ENCODE results near the gene STARD3. TPM values are rescaled to one million over a fixed set of nuclear protein-coding genes. Genes with fewer than 3 reads are reported as not detected.

STARD3 gene
- total RNA-seq, 1 donor from 2014 or later, result 76.6 TPM

GRCh38 chr17:39684369-39685192 is 47.6 kb downstream of the STARD3 start:
- DNase-seq (no peak), ATAC-seq (peak in 1 of 2 donors; percentile 20)
- Histone ChIP-seq H3K4me3 (no peak overlapping the region), H3K9me3 (no peaks in the 10 kb centered on the region), H3K27ac (no peak overlapping the region), H3K4me1 (peaks cover 25% of the 10 kb centered on the region), H3K27me3 (ENCODE audit: low read depth) (no peaks in the 10 kb centered on the region), H3K36me3 (peaks cover 20% of the 10 kb centered on the region)
- intact Hi-C loops (cut with DNase I), result no loop called here
- TF ChIP-seq CTCF (IDR thresholded peaks at IDR 0.05), result no peak

- no peak for DNase-seq
- Histone ChIP-seq H3K27ac (peak overlapping the region; percentile 88), H3K27me3 (ENCODE audit: low read depth) (no peaks in the 10 kb centered on the region), H3K4me3 (peak overlapping the region; percentile 71), H3K4me1 (peaks cover 15% of the 10 kb centered on the region), H3K9me3 (no peaks in the 10 kb centered on the region), H3K36me3 (peaks cover 14% of the 10 kb centered on the region)
- ATAC-seq, result no peak
- TF ChIP-seq CTCF (IDR thresholded peaks at IDR 0.05), result no peak
- intact Hi-C loops (cut with DNase I), result no loop called here
These were observed 50.2 kb downstream of the STARD3 start for GRCh38 chr17:39687101-39687545.

- DNase-seq, result peak; percentile 91
- Histone ChIP-seq H3K4me1 (peaks cover 15% of the 10 kb centered on the region), H3K27me3 (ENCODE audit: low read depth) (no peaks in the 10 kb centered on the region), H3K9me3 (no peaks in the 10 kb centered on the region), H3K27ac (peak within 1 kb of the TSS; percentile 88), H3K36me3 (peaks cover 14% of the 10 kb centered on the region), H3K4me3 (peak within 1 kb of the TSS; percentile 71)
- TF ChIP-seq CTCF (IDR thresholded peaks at IDR 0.05), result peak; percentile 6
- intact Hi-C loops (cut with DNase I), result no loop called here
- ATAC-seq, result peak; percentile 93 to 97
These were observed 50.9 kb downstream of the STARD3 start, which contains the start of gene PGAP3 for GRCh38 chr17:39687546-39688474. Gene PGAP3, minus strand, starts transcription at chr17:39688057. Its CDS starts 43 bp downstream, at chr17:39688014.

GRCh38 chr17:39688475-39688835 is 51.5 kb downstream of the STARD3 start:
- TF ChIP-seq CTCF (IDR thresholded peaks at IDR 0.05), result no peak
- intact Hi-C loops (cut with DNase I), result no loop called here
- H3K4me3 ChIP-seq, result peak overlapping the region; percentile 71
- H3K4me1 ChIP-seq, result peaks cover 15% of the 10 kb centered on the region
- ATAC-seq (no peak), DNase-seq (no peak)
- peak overlapping the region; percentile 88 for H3K27ac ChIP-seq
- no peaks in the 10 kb centered on the region for H3K9me3 ChIP-seq
- H3K36me3 ChIP-seq, result peaks cover 9% of the 10 kb centered on the region
- H3K27me3 ChIP-seq (ENCODE audit: low read depth), result no peaks in the 10 kb centered on the region

- intact Hi-C loops (cut with DNase I), result no loop called here
- Histone ChIP-seq H3K4me3 (peak overlapping the region; percentile 71), H3K4me1 (peaks cover 15% of the 10 kb centered on the region), H3K36me3 (peaks cover 4% of the 10 kb centered on the region), H3K27me3 (ENCODE audit: low read depth) (no peaks in the 10 kb centered on the region), H3K27ac (no peak overlapping the region), H3K9me3 (no peaks in the 10 kb centered on the region)
- no peak for ATAC-seq
- DNase-seq, result no peak
- TF ChIP-seq CTCF (IDR thresholded peaks at IDR 0.05), result no peak
These were observed 52.0 kb downstream of the STARD3 start for GRCh38 chr17:39688945-39689344.

Measured in lower lobe of right lung (tissue), 2 donors.